ENCODE results near the gene C2orf76.

C2orf76 gene

GRCh38 chr2:119305497-119306195, 61.0 kb downstream of the C2orf76 start:
- TF ChIP-seq CTCF (conservative IDR thresholded peaks at IDR 0.05; ENCODE audit: control insufficient read depth, insufficient read depth, low read depth, low read length), result no peak
- H3K4me3 ChIP-seq (ENCODE audit: control insufficient read depth, low read depth, low read length), result no peak overlapping the region
- no peak for DNase-seq (ENCODE audit: low read depth)

- H3K4me3 ChIP-seq (ENCODE audit: control insufficient read depth, low read depth, low read length), result no peak overlapping the region
- no peak for DNase-seq (ENCODE audit: low read depth)
- no peak for TF ChIP-seq CTCF (conservative IDR thresholded peaks at IDR 0.05; ENCODE audit: control insufficient read depth, insufficient read depth, low read depth, low read length)
These were observed 61.8 kb downstream of the C2orf76 start for GRCh38 chr2:119304847-119305246.

- no peak overlapping the region for H3K4me3 ChIP-seq (ENCODE audit: control insufficient read depth, low read depth, low read length)
- DNase-seq (ENCODE audit: low read depth), result peak; percentile 6
- TF ChIP-seq CTCF (conservative IDR thresholded peaks at IDR 0.05; ENCODE audit: control insufficient read depth, insufficient read depth, low read depth, low read length), result no peak
These were observed 65.2 kb downstream of the C2orf76 start for GRCh38 chr2:119301413-119301812.

GRCh38 chr2:119295688-119296375, 70.8 kb downstream of the C2orf76 start:
- no peak for DNase-seq (ENCODE audit: low read depth)
- TF ChIP-seq CTCF (conservative IDR thresholded peaks at IDR 0.05; ENCODE audit: control insufficient read depth, insufficient read depth, low read depth, low read length), result no peak
- no peak overlapping the region for H3K4me3 ChIP-seq (ENCODE audit: control insufficient read depth, low read depth, low read length)

- no peak overlapping the region for H3K4me3 ChIP-seq (ENCODE audit: control insufficient read depth, low read depth, low read length)
- no peak for TF ChIP-seq CTCF (conservative IDR thresholded peaks at IDR 0.05; ENCODE audit: control insufficient read depth, insufficient read depth, low read depth, low read length)
- no peak for DNase-seq (ENCODE audit: low read depth)
These were observed 72.0 kb downstream of the C2orf76 start for GRCh38 chr2:119294671-119295070.

GRCh38 chr2:119293900-119294299, 72.7 kb downstream of the C2orf76 start:
- TF ChIP-seq CTCF (conservative IDR thresholded peaks at IDR 0.05; ENCODE audit: control insufficient read depth, insufficient read depth, low read depth, low read length), result no peak
- no peak overlapping the region for H3K4me3 ChIP-seq (ENCODE audit: control insufficient read depth, low read depth, low read length)
- no peak for DNase-seq (ENCODE audit: low read depth)

Data from fibroblast of mammary gland (primary cell).